HG03060 (cell line): ENCODE measurements around the gene BRF1.

Experiments used
- ATAC-seq: cut with Tn5 transposase; IDR thresholded peaks from one replicate; pipeline ENCODE4 v1.9.1; 2021; ENCODE audit warnings: low read depth, moderate number of reproducible peaks; ENCODE audit not compliant: unreplicated experiment

Gene BRF1

GRCh38 chr14:105269405-105269804 lies 31.4 kb downstream of the BRF1 start:
- no peak for ATAC-seq

- ATAC-seq: no peak
These were observed 32.0 kb downstream of the BRF1 start for GRCh38 chr14:105268736-105269354.

- no peak for ATAC-seq
These were observed 32.8 kb downstream of the BRF1 start for GRCh38 chr14:105267820-105268548.

GRCh38 chr14:105261781-105262180 lies 39.0 kb downstream of the BRF1 start:
- ATAC-seq: no peak

GRCh38 chr14:105260959-105261358 lies 39.8 kb downstream of the BRF1 start:
- ATAC-seq: no peak

GRCh38 chr14:105258846-105259245 lies 42.0 kb downstream of the BRF1 start:
- no peak for ATAC-seq

- no peak for ATAC-seq
These were observed 43.3 kb downstream of the BRF1 start for GRCh38 chr14:105257464-105257863.

GRCh38 chr14:105256292-105256960 lies 44.4 kb downstream of the BRF1 start:
- ATAC-seq: no peak

GRCh38 chr14:105255021-105255507 lies 45.7 kb downstream of the BRF1 start:
- ATAC-seq: no peak

- ATAC-seq: no peak
These were observed 47.5 kb downstream of the BRF1 start for GRCh38 chr14:105253329-105253682.

GRCh38 chr14:105252552-105253328 lies 48.1 kb downstream of the BRF1 start:
- no peak for ATAC-seq

- ATAC-seq: no peak
These were observed 48.9 kb downstream of the BRF1 start for GRCh38 chr14:105251920-105252319.

GRCh38 chr14:105250986-105251385 lies 49.8 kb downstream of the BRF1 start:
- no peak for ATAC-seq

- ATAC-seq: no peak
These were observed 50.8 kb downstream of the BRF1 start for GRCh38 chr14:105250008-105250366.

- ATAC-seq: no peak
These were observed 51.4 kb downstream of the BRF1 start for GRCh38 chr14:105249182-105250007.

- peak; percentile 54 for ATAC-seq
These were observed 52.2 kb downstream of the BRF1 start, which contains the start of gene BTBD6 for GRCh38 chr14:105248368-105249181. TSS of gene BTBD6 (plus strand) at chr14:105248533. CDS start at chr14:105248712, 179 bp downstream.

- ATAC-seq: peak; percentile 26
These were observed 53.0 kb downstream of the BRF1 start for GRCh38 chr14:105247715-105248367.

- ATAC-seq: no peak
These were observed 53.8 kb downstream of the BRF1 start for GRCh38 chr14:105247026-105247425.

- no peak for ATAC-seq
These were observed 56.5 kb downstream of the BRF1 start for GRCh38 chr14:105244334-105244733.
